ENCODE measurements around the gene COL6A5. TPM values are rescaled to one million over a fixed set of nuclear protein-coding genes. Genes with fewer than 3 reads are reported as not detected.

Gene COL6A5
- total RNA-seq, 1 experiment from 2014 or later: 0.04 TPM

- H2BK120ac ChIP-seq (ENCODE audit: low read depth, low read length, poor library complexity, severe bottlenecking): no peak overlapping the region
- no peak overlapping the region for H3K27ac ChIP-seq (ENCODE audit: insufficient read length, low read depth, low read length)
- H3K9me3 Mint-ChIP-seq: peaks cover 1 to 5% of the 10 kb centered on the region in 2 experiments; a peak in 4 of 5 replicates
- no peaks in the 10 kb centered on the region for H3K4me1 ChIP-seq (ENCODE audit: insufficient read depth, low read length)
- no peaks in the 10 kb centered on the region for H3K79me1 ChIP-seq (ENCODE audit: insufficient read depth, low read depth, low read length, poor library complexity, severe bottlenecking)
- H3K56ac ChIP-seq (ENCODE audit: insufficient read length, low read depth, low read length): no peak overlapping the region
- no peak overlapping the region for H2BK12ac ChIP-seq (ENCODE audit: insufficient read length, low read depth, low read length)
- H4K20me1 ChIP-seq (ENCODE audit: control insufficient read depth, insufficient read depth, insufficient read length): no peaks in the 10 kb centered on the region
- DNase-seq: no peak
- no peak overlapping the region for H4K8ac ChIP-seq (replicated peaks; ENCODE audit: insufficient read length, low read depth, low read length)
- H3K27ac Mint-ChIP-seq: no peak overlapping the region
- no peak overlapping the region for H3K9ac ChIP-seq (ENCODE audit: extremely low read depth, insufficient read length, low read length)
- no peak overlapping the region for H2AFZ ChIP-seq (ENCODE audit: low read length)
- no peak overlapping the region for H3K4me2 ChIP-seq (ENCODE audit: insufficient read depth, insufficient read length, low read length)
- H4K5ac ChIP-seq (ENCODE audit: insufficient read length, low read depth, low read length): no peak overlapping the region
- no peaks in the 10 kb centered on the region for H3K36me3 Mint-ChIP-seq (ENCODE audit: insufficient read depth in 1 of 3, low read depth in 3 of 3)
- H3K18ac ChIP-seq (ENCODE audit: insufficient read length, low read depth, low read length): no peak overlapping the region
- no peaks in the 10 kb centered on the region for H3K23me2 ChIP-seq (ENCODE audit: insufficient read length, low read depth, low read length, poor library complexity, severe bottlenecking)
- H2AK5ac ChIP-seq (ENCODE audit: insufficient read length, low read length): no peak overlapping the region
- H3K27me3 Mint-ChIP-seq (ENCODE audit: low read depth): peaks cover 7% of the 10 kb centered on the region
- TF ChIP-seq, protein P1, sequence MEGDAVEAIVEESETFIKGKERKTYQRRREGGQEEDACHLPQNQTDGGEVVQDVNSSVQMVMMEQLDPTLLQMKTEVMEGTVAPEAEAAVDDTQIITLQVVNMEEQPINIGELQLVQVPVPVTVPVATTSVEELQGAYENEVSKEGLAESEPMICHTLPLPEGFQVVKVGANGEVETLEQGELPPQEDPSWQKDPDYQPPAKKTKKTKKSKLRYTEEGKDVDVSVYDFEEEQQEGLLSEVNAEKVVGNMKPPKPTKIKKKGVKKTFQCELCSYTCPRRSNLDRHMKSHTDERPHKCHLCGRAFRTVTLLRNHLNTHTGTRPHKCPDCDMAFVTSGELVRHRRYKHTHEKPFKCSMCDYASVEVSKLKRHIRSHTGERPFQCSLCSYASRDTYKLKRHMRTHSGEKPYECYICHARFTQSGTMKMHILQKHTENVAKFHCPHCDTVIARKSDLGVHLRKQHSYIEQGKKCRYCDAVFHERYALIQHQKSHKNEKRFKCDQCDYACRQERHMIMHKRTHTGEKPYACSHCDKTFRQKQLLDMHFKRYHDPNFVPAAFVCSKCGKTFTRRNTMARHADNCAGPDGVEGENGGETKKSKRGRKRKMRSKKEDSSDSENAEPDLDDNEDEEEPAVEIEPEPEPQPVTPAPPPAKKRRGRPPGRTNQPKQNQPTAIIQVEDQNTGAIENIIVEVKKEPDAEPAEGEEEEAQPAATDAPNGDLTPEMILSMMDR (conservative IDR thresholded peaks at IDR 0.05): no peak
- no CpG with 5 or more reads among the region's 3 CpGs for WGBS (ENCODE audit: extremely low coverage, insufficient read length, low lambda C conversion rate)
- H2BK20ac ChIP-seq (ENCODE audit: low read depth, low read length, poor library complexity, severe bottlenecking): no peak overlapping the region
- no peak overlapping the region for H3K4me3 Mint-ChIP-seq
- no peak overlapping the region for H2BK15ac ChIP-seq (ENCODE audit: low read depth, low read length)
- H3K79me2 ChIP-seq (ENCODE audit: insufficient read depth, low read length): no peaks in the 10 kb centered on the region
- no peak overlapping the region for H3K14ac ChIP-seq (ENCODE audit: insufficient read depth, low read length)
- no peaks in the 10 kb centered on the region for H3K27me3 ChIP-seq (ENCODE audit: insufficient read depth, low read length)
- H3K4ac ChIP-seq (ENCODE audit: low read depth, low read length): no peak overlapping the region
- no peak overlapping the region for H3T11ph ChIP-seq (ENCODE audit: low read length)
- no peak overlapping the region for H4K91ac ChIP-seq (ENCODE audit: insufficient read length, low read depth, low read length)
- H2BK5ac ChIP-seq (ENCODE audit: insufficient read length, low read length): no peak overlapping the region
- H3K9me3 ChIP-seq (ENCODE audit: control insufficient read depth, low read depth, low read length): no peaks in the 10 kb centered on the region
- no peak overlapping the region for H3K23ac ChIP-seq (ENCODE audit: insufficient read length, low read depth, low read length)
- no peaks in the 10 kb centered on the region for H3K4me1 Mint-ChIP-seq
These were observed 124.7 kb downstream of the COL6A5 start for GRCh38 chr3:130470126-130470525.
